Endothelial cell of umbilical vein (primary cell): ENCODE measurements around the gene GCDH. TPM values are rescaled to one million over a fixed set of nuclear protein-coding genes. Genes with fewer than 3 reads are reported as not detected.

Experiments used
- BruUV-seq: library from RNA; stranded (reverse); fragments of 400-500 nt; replicated peaks from 2 replicates; lab custom pipeline; 2021; lab: Mats Ljungman, UMichigan
- CTCF ChIA-PET: fragments of 300-600, 350-600 bp; sonication (Branson Sonifier 250); formaldehyde crosslinking; loops from one replicate; lab custom pipeline; 2021; ENCODE audit warnings: antibody characterized with exemption, inconsistent platforms; lab: Charles Lee
- POLR2A ChIA-PET: fragments of 300-600, 350-600 bp; sonication (Branson Sonifier 250); formaldehyde crosslinking; loops from one replicate; lab custom pipeline; 2021; ENCODE audit warnings: antibody characterized with exemption, inconsistent platforms; lab: Charles Lee
- DNase-seq: peaks from one replicate; pipeline ENCODE4 v3.0.0-alpha.2; 2011; ENCODE audit warnings: low read depth, low spot score
- FAIRE-seq: peaks from 2 replicates; lab custom pipeline; 2011; peaks lifted over from hg19 to GRCh38; lab: Jason Lieb, UNC
- H2AFZ ChIP-seq: 2 replicates; pipeline ENCODE4 v1.6.0; 2012; ENCODE audit warnings: low read depth, low read length, control low read depth, inconsistent platforms
- H3K27ac ChIP-seq: 2 replicates; pipeline ENCODE4 v1.5.1; 2011; ENCODE audit warnings: low read depth, mild to moderate bottlenecking, control low read depth, low read length, moderate library complexity; ENCODE audit not compliant: insufficient read depth
- H3K27me3 ChIP-seq, 2 experiments: 2 replicates each; pipeline versions ENCODE4 v1.6.0 to v1.6.1; 2011; ENCODE audit warnings: low read length in 2 of 2, mixed read lengths in 1 of 2; ENCODE audit not compliant: control insufficient read depth in 2 of 2, insufficient read depth in 2 of 2
- H3K36me3 ChIP-seq, 2 experiments: 2 replicates in 1 of 2; 3 replicates in 1 of 2; pipeline ENCODE4 v1.5.1; 2011; ENCODE audit warnings: low read length in 2 of 2, mild to moderate bottlenecking in 1 of 2, moderate library complexity in 1 of 2; ENCODE audit not compliant: control insufficient read depth in 2 of 2, insufficient read depth in 2 of 2; ENCODE audit errors: extremely low read depth in 1 of 2
- H3K4me1 ChIP-seq: 3 replicates; pipeline ENCODE4 v1.5.1; 2011; ENCODE audit warnings: mild to moderate bottlenecking, low read length; ENCODE audit not compliant: control insufficient read depth, insufficient read depth; ENCODE audit errors: extremely low read depth
- H3K4me2 ChIP-seq: 2 replicates; pipeline ENCODE4 v1.6.1; 2011; ENCODE audit warnings: low read length, control low read depth, mixed read lengths; ENCODE audit not compliant: insufficient read depth
- H3K4me3 ChIP-seq, 3 experiments: fragments of 200-600 bp in 1 of 3; sonication (generic), shearing (Covaris generic) in 1 of 3; replicated peaks in 1 of 3; 2 replicates each; pipeline ENCODE4 v1.5.1; 2011 to 2016; ENCODE audit warnings: control low read depth in 3 of 3, low read length in 3 of 3, mild to moderate bottlenecking in 2 of 3, inconsistent platforms in 1 of 3, low read depth in 1 of 3, moderate library complexity in 1 of 3; ENCODE audit not compliant: insufficient read depth in 1 of 3
- H3K79me2 ChIP-seq: 2 replicates; pipeline ENCODE4 v1.6.0; 2012; ENCODE audit warnings: low read length, inconsistent platforms; ENCODE audit not compliant: control insufficient read depth, insufficient read depth
- H3K9ac ChIP-seq: replicated peaks from 2 replicates; pipeline ENCODE3; 2011; ENCODE audit warnings: low read length, control low read depth; ENCODE audit not compliant: insufficient read depth; ENCODE audit errors: extremely low read depth
- H3K9me1 ChIP-seq: replicated peaks from 3 replicates; pipeline ENCODE4 v1.6.0; 2011; ENCODE audit warnings: mild to moderate bottlenecking, low read length; ENCODE audit not compliant: control insufficient read depth, insufficient read depth; ENCODE audit errors: extremely low read depth
- H3K9me3 ChIP-seq: replicated peaks from 2 replicates; pipeline ENCODE4 v1.5.1; 2012; ENCODE audit warnings: low read length, inconsistent platforms; ENCODE audit not compliant: control insufficient read depth, insufficient read depth
- H4K20me1 ChIP-seq: replicated peaks from 2 replicates; pipeline ENCODE3; 2011; ENCODE audit warnings: mild to moderate bottlenecking, low read length; ENCODE audit not compliant: control insufficient read depth, insufficient read depth; ENCODE audit errors: extremely low read depth
- MAX ChIP-seq: IDR thresholded peaks from 2 replicates; pipeline ENCODE4 v1.6.1; 2011; ENCODE audit not compliant: insufficient read depth, insufficient read length
- MYC ChIP-seq: IDR thresholded peaks from one replicate; pipeline ENCODE4 v1.6.1; 2011; ENCODE audit warnings: mild to moderate bottlenecking, low read depth, low read length
- POLR2AphosphoS5 ChIP-seq: IDR thresholded peaks from 2 replicates; pipeline ENCODE4 v1.6.1; 2012; ENCODE audit warnings: low read depth, mild to moderate bottlenecking, control low read depth, low read length, moderate library complexity; ENCODE audit not compliant: insufficient read depth
- dilution Hi-C: fragments of 300-500 bp; cut with MboI; formaldehyde crosslinking; loops from one replicate; pipeline ENCODE4 v1.15.0; 2019; ENCODE audit warnings: low sequenced_read_pairs; ENCODE audit not compliant: extremely low pct_ligation_motif_present
- intact Hi-C: fragments of 100-400 bp; cut with micrococcal nuclease; formaldehyde crosslinking; loops from one replicate; pipeline ENCODE4 v1.10.0; 2022
- polyA plus RNA-seq, 4 experiments: library from polyadenylated mRNA; depleted of rRNA in 3 of 4; stranded (reverse) in 3 of 4; unstranded in 1 of 4; fragments of >200 nt; gene quantifications; 2 replicates each; pipeline versions ENCODE4 v1.2.1 to v1.2.3, GENCODE V29; 2011 to 2012; ENCODE audit warnings: missing spikeins in 1 of 4
- total RNA-seq: library from RNA; stranded (reverse); gene quantifications from 2 replicates; pipeline ENCODE4 v1.2.3, GENCODE V29; 2021
- TF ChIP-seq, protein P1 (sequence below), 2 donors: IDR thresholded peaks; 1 replicate in 1 of 2; 2 replicates in 1 of 2; pipeline ENCODE4 v1.5.1; 2011; ENCODE audit warnings: low read length in 2 of 2, mild to moderate bottlenecking in 2 of 2, moderate library complexity in 2 of 2, control low read depth in 1 of 2, inconsistent platforms in 1 of 2, low read depth in 1 of 2; ENCODE audit not compliant: insufficient read depth in 1 of 2; ENCODE audit errors: extremely low read depth in 1 of 2

The GCDH gene
- total and polyA plus RNA-seq, 2 donors (not counting 3 experiments of a cell fraction or from before 2014, with no cell fraction given) = 27.3 to 35.8 TPM

DNA sequence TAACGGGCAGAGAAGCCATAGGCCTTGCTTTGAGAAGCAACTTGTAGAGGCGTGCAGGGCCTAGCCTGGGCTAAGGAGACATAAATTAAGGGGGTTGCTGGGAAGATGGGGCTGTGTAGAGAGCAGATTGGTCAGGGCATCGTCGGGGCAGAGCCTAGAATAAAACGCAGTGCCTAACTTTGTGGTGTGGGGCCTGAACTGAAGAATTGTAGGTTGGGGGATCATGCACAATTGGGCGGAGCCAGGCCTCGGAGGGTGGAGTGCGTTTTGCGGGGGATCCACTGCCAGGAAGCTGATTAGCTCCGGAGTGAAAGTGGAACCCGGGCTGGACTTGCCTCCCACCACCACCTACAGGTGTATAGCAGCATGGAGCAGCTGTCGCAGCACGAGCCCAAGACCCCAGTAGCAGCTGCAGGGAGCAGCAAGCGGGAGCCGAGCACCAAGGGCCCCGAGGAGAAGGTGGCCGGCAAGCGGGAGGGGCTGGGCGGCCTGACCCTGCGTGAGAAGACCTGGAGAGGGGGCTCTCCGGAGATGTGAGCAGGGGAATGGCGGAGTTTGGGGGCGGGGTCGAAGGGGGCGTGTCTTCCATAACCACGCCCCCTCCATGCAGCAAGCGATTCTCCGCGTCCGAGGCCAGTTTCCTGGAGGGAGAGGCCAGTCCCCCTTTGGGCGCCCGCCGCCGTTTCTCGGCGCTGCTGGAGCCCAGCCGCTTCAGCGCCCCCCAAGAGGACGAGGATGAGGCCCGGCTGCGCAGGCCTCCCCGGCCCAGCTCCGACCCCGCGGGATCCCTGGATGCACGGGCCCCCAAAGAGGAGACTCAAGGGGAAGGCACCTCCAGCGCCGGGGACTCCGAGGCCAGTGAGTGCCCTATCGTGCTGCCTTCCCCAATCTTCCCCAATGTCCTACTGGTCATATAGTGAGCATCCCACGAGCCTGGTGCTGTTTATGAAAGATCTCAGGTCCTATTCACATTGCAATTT lies 23.6 kb upstream of the GCDH start:
- ChIA-PET CTCF (no interaction called here), POLR2A (no interaction called here)
- Histone ChIP-seq H3K9me3 (no peaks in the 10 kb centered on the region), H3K36me3 (no peaks in the 10 kb centered on the region), H4K20me1 (no peaks in the 10 kb centered on the region), H3K4me1 (peaks cover 2% of the 10 kb centered on the region), H2AFZ (peak overlapping the region; percentile 96), H3K79me2 (no peaks in the 10 kb centered on the region), H3K27ac (no peak overlapping the region), H3K27me3 (no peaks in the 10 kb centered on the region), H3K4me2 (peak overlapping the region; percentile 80), H3K9ac (no peak overlapping the region), H3K9me1 (no peaks in the 10 kb centered on the region), H3K4me3 (peak overlapping the region in 2 of 3 experiments; percentile 7 to 30)
- dilution Hi-C loops = no loop called here
- no peak for TF ChIP-seq MAX
- TF ChIP-seq, protein P1, sequence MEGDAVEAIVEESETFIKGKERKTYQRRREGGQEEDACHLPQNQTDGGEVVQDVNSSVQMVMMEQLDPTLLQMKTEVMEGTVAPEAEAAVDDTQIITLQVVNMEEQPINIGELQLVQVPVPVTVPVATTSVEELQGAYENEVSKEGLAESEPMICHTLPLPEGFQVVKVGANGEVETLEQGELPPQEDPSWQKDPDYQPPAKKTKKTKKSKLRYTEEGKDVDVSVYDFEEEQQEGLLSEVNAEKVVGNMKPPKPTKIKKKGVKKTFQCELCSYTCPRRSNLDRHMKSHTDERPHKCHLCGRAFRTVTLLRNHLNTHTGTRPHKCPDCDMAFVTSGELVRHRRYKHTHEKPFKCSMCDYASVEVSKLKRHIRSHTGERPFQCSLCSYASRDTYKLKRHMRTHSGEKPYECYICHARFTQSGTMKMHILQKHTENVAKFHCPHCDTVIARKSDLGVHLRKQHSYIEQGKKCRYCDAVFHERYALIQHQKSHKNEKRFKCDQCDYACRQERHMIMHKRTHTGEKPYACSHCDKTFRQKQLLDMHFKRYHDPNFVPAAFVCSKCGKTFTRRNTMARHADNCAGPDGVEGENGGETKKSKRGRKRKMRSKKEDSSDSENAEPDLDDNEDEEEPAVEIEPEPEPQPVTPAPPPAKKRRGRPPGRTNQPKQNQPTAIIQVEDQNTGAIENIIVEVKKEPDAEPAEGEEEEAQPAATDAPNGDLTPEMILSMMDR (IDR thresholded peaks at IDR 0.05; ENCODE audit: extremely low read depth in 1 of 2, insufficient read depth in 1 of 2, low read depth in 1 of 2, low read length in 2 of 2) = no peak
- no peak for TF ChIP-seq POLR2AphosphoS5
- TF ChIP-seq MYC = no peak
- FAIRE-seq (peak; percentile 81), DNase-seq (peak; percentile 73)
- intact Hi-C loops = no loop called here
- no TSS peak for BruUV-seq
